ENCODE results near the gene ALDH3B2.
"Not testable (repeated sequence)": the region's sequence is repeated elsewhere in the genome, so short reads cannot be mapped to it uniquely, and the experiment has no call there.

GRCh38 chr11:67703709-67704108 lies 29.3 kb upstream of the ALDH3B2 start:
- TF ChIP-seq CTCF (IDR thresholded peaks at IDR 0.05); POLR2AphosphoS5 (IDR thresholded peaks at IDR 0.05; ENCODE audit: low read depth, low read length); SIN3A (IDR thresholded peaks at IDR 0.05; ENCODE audit: borderline replicate concordance, insufficient read depth, low read depth, low read length); REST (IDR thresholded peaks at IDR 0.05; ENCODE audit: insufficient read depth in 1 of 2, low read depth in 2 of 2, low read length in 1 of 2); TCF7L2 (IDR thresholded peaks at IDR 0.05; ENCODE audit: low read depth, low read length): not testable (repeated sequence)

Data from Panc1 (cell line).